Liver (tissue), 9 donors: Measurements from ENCODE around the gene FOXN3. TPM values are rescaled to one million over a fixed set of nuclear protein-coding genes. Genes with fewer than 3 reads are reported as not detected.

Experiments used
- DNase-seq: peaks from one replicate; pipeline ENCODE4 v3.0.0-alpha.2; 2017; ENCODE audit warnings: low spot score
- H3K27ac ChIP-seq, 2 donors: one replicate each; pipeline ENCODE4 v1.7.0; 2013; ENCODE audit warnings: inconsistent platforms in 2 of 2, low read length in 2 of 2, control low read depth in 1 of 2, low read depth in 1 of 2, mild to moderate bottlenecking in 1 of 2
- H3K27me3 ChIP-seq, 4 donors: one replicate each; pipeline versions ENCODE4 v1.6.1 to v1.7.0; 2013; ENCODE audit warnings: low read length in 3 of 4, inconsistent platforms in 1 of 4, mild to moderate bottlenecking in 1 of 4, moderate library complexity in 1 of 4; ENCODE audit not compliant: control insufficient read depth in 4 of 4, insufficient read depth in 4 of 4
- H3K36me3 ChIP-seq, 4 donors: one replicate each; pipeline versions ENCODE4 v1.6.1 to v1.7.0; 2013; ENCODE audit warnings: low read length in 3 of 4, mild to moderate bottlenecking in 3 of 4, low read depth in 1 of 4, moderate library complexity in 1 of 4; ENCODE audit not compliant: control insufficient read depth in 4 of 4, insufficient read depth in 3 of 4
- H3K4me1 ChIP-seq, 4 donors: one replicate each; pipeline versions ENCODE4 v1.6.1 to v1.7.0; 2013; ENCODE audit warnings: low read length in 3 of 4, mild to moderate bottlenecking in 3 of 4, moderate library complexity in 1 of 4; ENCODE audit not compliant: control insufficient read depth in 4 of 4, insufficient read depth in 4 of 4
- H3K4me3 ChIP-seq, 3 donors: one replicate each; pipeline versions ENCODE4 v1.6.1 to v1.7.0; 2013; ENCODE audit warnings: low read length in 3 of 3, control low read depth in 1 of 3, low read depth in 1 of 3, mild to moderate bottlenecking in 1 of 3
- H3K9ac ChIP-seq, 2 donors: one replicate each; pipeline ENCODE4 v1.7.0; 2013; ENCODE audit warnings: low read length in 2 of 2, mild to moderate bottlenecking in 2 of 2, moderate library complexity in 2 of 2, control low read depth in 1 of 2, low read depth in 1 of 2
- H3K9me3 ChIP-seq, 4 donors: one replicate each; pipeline versions ENCODE4 v1.6.1 to v1.7.0; 2013; ENCODE audit warnings: low read length in 3 of 4; ENCODE audit not compliant: control insufficient read depth in 4 of 4
- EGR1 ChIP-seq, 2 donors: IDR thresholded peaks; 2 replicates each; pipeline ENCODE4 v1.6.1; 2016 to 2018; ENCODE audit warnings: antibody characterized with exemption in 2 of 2, low read depth in 2 of 2
- FOXA2 ChIP-seq: IDR thresholded peaks from 2 replicates; pipeline ENCODE4 v1.6.1; 2016; ENCODE audit warnings: antibody characterized with exemption
- HNF4A ChIP-seq, 2 donors: conservative IDR thresholded peaks; 2 replicates each; pipeline ENCODE4 v1.6.1; 2016; ENCODE audit warnings: antibody characterized with exemption in 2 of 2, mild to moderate bottlenecking in 2 of 2
- HNF4G ChIP-seq: IDR thresholded peaks from 2 replicates; pipeline ENCODE4 v1.6.1; 2016; ENCODE audit warnings: antibody characterized with exemption
- JUND ChIP-seq, 2 donors: IDR thresholded peaks; 2 replicates each; pipeline ENCODE4 v1.6.1; 2016; ENCODE audit warnings: antibody characterized with exemption in 2 of 2
- MAX ChIP-seq: IDR thresholded peaks from 2 replicates; pipeline ENCODE4 v1.6.1; 2016; ENCODE audit warnings: antibody characterized with exemption
- NR2F2 ChIP-seq: IDR thresholded peaks from 2 replicates; pipeline ENCODE4 v1.6.1; 2016; ENCODE audit warnings: antibody characterized with exemption
- RAD21 ChIP-seq, 2 donors: IDR thresholded peaks; 2 replicates each; pipeline ENCODE4 v1.6.1; 2016; ENCODE audit warnings: antibody characterized with exemption in 2 of 2, mild to moderate bottlenecking in 2 of 2
- RXRA ChIP-seq, 2 donors: IDR thresholded peaks; 2 replicates each; pipeline ENCODE4 v1.6.1; 2017 to 2018; ENCODE audit warnings: antibody characterized with exemption in 2 of 2, mild to moderate bottlenecking in 1 of 2
- SP1 ChIP-seq: IDR thresholded peaks from 2 replicates; pipeline ENCODE4 v1.6.1; 2018; ENCODE audit warnings: antibody characterized with exemption, mild to moderate bottlenecking
- YY1 ChIP-seq: IDR thresholded peaks from 2 replicates; pipeline ENCODE4 v1.6.1; 2016; ENCODE audit warnings: antibody characterized with exemption, mild to moderate bottlenecking
- ZBTB33 ChIP-seq: IDR thresholded peaks from 2 replicates; pipeline ENCODE4 v1.6.1; 2016; ENCODE audit warnings: antibody characterized with exemption
- WGBS: extraction: QIAGEN DNeasy Blood & Tissue Kit; methylation state at CpG from one replicate; pipeline ENCODE4 v1.1.7; 2013; 5-methylcytosine and 5-hydroxymethylcytosine counted together
- polyA plus RNA-seq, 2 donors: library from polyadenylated mRNA; stranded (reverse) in 1 of 2; unstranded in 1 of 2; fragments of 200-250 nt in 1 of 2; fragments of >200 nt in 1 of 2; fragmentation: Nextera tagmentation in 1 of 2; extraction: Ambion mirVana in 1 of 2; gene quantifications; one replicate each; pipeline versions ENCODE4 v1.2.1 to v1.2.3, GENCODE V29; 2013 to 2015
- total RNA-seq, 2 donors: library from RNA; depleted of rRNA; stranded (reverse); fragments of >200 nt; gene quantifications; one replicate each; pipeline ENCODE4 v1.2.3, GENCODE V29; 2014
- TF ChIP-seq, protein P1 (sequence below): IDR thresholded peaks from 2 replicates; pipeline ENCODE4 v1.6.1; 2016; ENCODE audit warnings: antibody characterized with exemption
- TF ChIP-seq, protein P2 (sequence below): IDR thresholded peaks from 2 replicates; pipeline ENCODE4 v1.6.1; 2016; ENCODE audit warnings: antibody characterized with exemption, mild to moderate bottlenecking
- TF ChIP-seq, protein P3 (sequence below): fragments of 150-350 bp; IDR thresholded peaks from 2 replicates; pipeline ENCODE4 v1.5.1; 2017; ENCODE audit warnings: improper control_type of control experiment, low read depth, low read length; ENCODE audit not compliant: missing input control
- donor health status: healthy.
- donor health status: healthy.
- donor health status: healthy.
- donor health status: healthy.
- donor health status: healthy.

The FOXN3 gene
- total and polyA plus RNA-seq, 4 donors = 17.8 to 44.8 (median 35.3) TPM

DNA sequence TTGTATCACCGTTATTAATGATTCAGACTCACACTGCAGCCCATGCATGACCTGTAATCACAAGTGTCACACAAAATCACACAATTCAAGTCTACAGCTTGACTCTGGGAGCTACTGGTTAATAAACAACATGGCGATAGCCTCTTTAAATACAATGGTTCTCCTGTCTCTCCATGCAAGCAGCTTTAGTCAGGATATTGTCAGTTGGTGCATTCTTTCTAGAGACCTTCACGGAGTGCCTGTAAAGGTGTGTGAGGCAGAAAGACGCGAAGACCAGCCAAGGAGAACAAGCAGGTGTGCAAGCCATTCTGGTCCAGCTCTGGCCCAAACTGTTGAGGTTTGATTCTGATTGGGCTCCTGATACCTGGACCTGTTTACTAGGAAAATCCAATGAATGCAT is 40.0 kb upstream of the FOXN3 start:
- H3K4me1 ChIP-seq = peaks cover 6 to 28% (median 24%) of the 10 kb centered on the region in 4 donors
- no peaks in the 10 kb centered on the region for H3K27me3 ChIP-seq
- H3K36me3 ChIP-seq = no peaks in the 10 kb centered on the region
- no peak overlapping the region for H3K27ac ChIP-seq
- H3K9me3 ChIP-seq = no peaks in the 10 kb centered on the region
- no peak overlapping the region for H3K9ac ChIP-seq
- no peak overlapping the region for H3K4me3 ChIP-seq
- 95% methylated on average over 5 of the region's 5 CpGs for WGBS
- TF ChIP-seq RXRA (IDR thresholded peaks at IDR 0.05) = no peak
- TF ChIP-seq, protein P1, sequence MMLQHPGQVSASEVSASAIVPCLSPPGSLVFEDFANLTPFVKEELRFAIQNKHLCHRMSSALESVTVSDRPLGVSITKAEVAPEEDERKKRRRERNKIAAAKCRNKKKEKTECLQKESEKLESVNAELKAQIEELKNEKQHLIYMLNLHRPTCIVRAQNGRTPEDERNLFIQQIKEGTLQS = no peak
- no peak for TF ChIP-seq FOXA2
- TF ChIP-seq NR2F2 = no peak
- no peak for TF ChIP-seq ZBTB33
- no peak for TF ChIP-seq YY1
- TF ChIP-seq RAD21 (IDR thresholded peaks at IDR 0.05) = no peak
- DNase-seq = no peak

GRCh38 chr14:89455412-89455811 is 38.4 kb upstream of the FOXN3 start:
- Histone ChIP-seq H3K27ac (no peak overlapping the region), H3K4me1 (peaks cover 7 to 41% (median 34%) of the 10 kb centered on the region in 4 donors), H3K36me3 (no peaks in the 10 kb centered on the region), H3K9me3 (no peaks in the 10 kb centered on the region), H3K9ac (no peak overlapping the region), H3K4me3 (no peak overlapping the region), H3K27me3 (no peaks in the 10 kb centered on the region)
- WGBS = 77% methylated on average over 9 of the region's 9 CpGs
- peak; percentile 59 for DNase-seq
- TF ChIP-seq SP1 (no peak), EGR1 (IDR thresholded peaks at IDR 0.05; ENCODE audit: low read depth in 2 of 2) (no peak), HNF4G (no peak), JUND (IDR thresholded peaks at IDR 0.05) (no peak), NR2F2 (no peak), YY1 (no peak), FOXA2 (no peak), MAX (no peak), HNF4A (conservative IDR thresholded peaks at IDR 0.05) (no peak), RAD21 (IDR thresholded peaks at IDR 0.05) (no peak), ZBTB33 (no peak)
- TF ChIP-seq, protein P1 = no peak
- TF ChIP-seq, protein P2, sequence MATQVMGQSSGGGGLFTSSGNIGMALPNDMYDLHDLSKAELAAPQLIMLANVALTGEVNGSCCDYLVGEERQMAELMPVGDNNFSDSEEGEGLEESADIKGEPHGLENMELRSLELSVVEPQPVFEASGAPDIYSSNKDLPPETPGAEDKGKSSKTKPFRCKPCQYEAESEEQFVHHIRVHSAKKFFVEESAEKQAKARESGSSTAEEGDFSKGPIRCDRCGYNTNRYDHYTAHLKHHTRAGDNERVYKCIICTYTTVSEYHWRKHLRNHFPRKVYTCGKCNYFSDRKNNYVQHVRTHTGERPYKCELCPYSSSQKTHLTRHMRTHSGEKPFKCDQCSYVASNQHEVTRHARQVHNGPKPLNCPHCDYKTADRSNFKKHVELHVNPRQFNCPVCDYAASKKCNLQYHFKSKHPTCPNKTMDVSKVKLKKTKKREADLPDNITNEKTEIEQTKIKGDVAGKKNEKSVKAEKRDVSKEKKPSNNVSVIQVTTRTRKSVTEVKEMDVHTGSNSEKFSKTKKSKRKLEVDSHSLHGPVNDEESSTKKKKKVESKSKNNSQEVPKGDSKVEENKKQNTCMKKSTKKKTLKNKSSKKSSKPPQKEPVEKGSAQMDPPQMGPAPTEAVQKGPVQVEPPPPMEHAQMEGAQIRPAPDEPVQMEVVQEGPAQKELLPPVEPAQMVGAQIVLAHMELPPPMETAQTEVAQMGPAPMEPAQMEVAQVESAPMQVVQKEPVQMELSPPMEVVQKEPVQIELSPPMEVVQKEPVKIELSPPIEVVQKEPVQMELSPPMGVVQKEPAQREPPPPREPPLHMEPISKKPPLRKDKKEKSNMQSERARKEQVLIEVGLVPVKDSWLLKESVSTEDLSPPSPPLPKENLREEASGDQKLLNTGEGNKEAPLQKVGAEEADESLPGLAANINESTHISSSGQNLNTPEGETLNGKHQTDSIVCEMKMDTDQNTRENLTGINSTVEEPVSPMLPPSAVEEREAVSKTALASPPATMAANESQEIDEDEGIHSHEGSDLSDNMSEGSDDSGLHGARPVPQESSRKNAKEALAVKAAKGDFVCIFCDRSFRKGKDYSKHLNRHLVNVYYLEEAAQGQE = no peak
- TF ChIP-seq, protein P3, sequence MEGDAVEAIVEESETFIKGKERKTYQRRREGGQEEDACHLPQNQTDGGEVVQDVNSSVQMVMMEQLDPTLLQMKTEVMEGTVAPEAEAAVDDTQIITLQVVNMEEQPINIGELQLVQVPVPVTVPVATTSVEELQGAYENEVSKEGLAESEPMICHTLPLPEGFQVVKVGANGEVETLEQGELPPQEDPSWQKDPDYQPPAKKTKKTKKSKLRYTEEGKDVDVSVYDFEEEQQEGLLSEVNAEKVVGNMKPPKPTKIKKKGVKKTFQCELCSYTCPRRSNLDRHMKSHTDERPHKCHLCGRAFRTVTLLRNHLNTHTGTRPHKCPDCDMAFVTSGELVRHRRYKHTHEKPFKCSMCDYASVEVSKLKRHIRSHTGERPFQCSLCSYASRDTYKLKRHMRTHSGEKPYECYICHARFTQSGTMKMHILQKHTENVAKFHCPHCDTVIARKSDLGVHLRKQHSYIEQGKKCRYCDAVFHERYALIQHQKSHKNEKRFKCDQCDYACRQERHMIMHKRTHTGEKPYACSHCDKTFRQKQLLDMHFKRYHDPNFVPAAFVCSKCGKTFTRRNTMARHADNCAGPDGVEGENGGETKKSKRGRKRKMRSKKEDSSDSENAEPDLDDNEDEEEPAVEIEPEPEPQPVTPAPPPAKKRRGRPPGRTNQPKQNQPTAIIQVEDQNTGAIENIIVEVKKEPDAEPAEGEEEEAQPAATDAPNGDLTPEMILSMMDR = no peak
